GM19372 (cell line): ENCODE data around the gene KCTD5.
"Not testable (repeated sequence)": the region's sequence is repeated elsewhere in the genome, so short reads cannot be mapped to it uniquely, and the experiment has no call there.

ENCODE experiments used
- ATAC-seq: cut with Tn5 transposase; IDR thresholded peaks from one replicate; pipeline ENCODE4 v1.9.1; 2021; ENCODE audit warnings: mild to moderate bottlenecking, low read depth, moderate library complexity; ENCODE audit not compliant: unreplicated experiment

The KCTD5 gene, protein sequence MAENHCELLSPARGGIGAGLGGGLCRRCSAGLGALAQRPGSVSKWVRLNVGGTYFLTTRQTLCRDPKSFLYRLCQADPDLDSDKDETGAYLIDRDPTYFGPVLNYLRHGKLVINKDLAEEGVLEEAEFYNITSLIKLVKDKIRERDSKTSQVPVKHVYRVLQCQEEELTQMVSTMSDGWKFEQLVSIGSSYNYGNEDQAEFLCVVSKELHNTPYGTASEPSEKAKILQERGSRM

DNA sequence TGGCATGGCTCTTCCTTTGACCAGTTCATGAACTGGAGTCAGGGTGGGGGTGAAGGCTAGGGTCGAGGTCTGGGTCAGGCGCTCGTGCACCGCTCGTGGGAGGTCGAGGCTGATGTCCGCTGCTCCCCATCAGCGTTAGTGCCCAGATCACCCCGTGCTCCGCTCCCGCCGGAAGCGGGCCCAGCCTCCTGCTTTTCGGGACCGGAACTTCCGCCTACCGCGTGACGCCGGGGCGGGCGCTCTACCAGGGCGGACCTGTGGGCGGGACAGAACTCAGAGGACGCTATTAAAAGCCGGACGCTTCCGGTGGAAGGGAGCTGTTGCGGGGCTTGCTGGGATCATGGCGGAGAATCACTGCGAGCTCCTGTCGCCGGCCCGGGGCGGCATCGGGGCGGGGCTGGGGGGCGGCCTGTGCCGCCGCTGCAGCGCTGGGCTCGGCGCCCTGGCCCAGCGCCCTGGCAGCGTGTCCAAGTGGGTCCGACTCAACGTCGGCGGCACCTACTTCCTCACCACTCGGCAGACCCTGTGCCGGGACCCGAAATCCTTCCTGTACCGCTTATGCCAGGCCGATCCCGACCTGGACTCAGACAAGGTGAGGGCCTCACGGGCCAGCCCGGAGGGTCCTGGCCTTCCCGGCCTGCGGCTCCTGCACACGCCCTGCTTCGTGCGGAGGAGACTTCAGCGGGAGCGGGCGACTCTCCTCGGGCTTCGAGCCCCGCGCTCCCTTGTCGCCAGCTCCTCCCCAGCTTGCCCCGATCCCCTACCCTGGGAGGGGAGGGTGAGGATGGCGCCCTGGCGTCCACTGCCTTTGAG is at the start of gene KCTD5:
Gene KCTD5, plus strand, starts transcription at position 315 of the 813 bp plus-strand sequence. Its CDS starts 26 bp downstream, at position 341.
- ATAC-seq: peak; percentile 65

GRCh38 chr16:2639071-2639721 is 43.1 kb upstream of the KCTD5 start:
- ATAC-seq: not testable (repeated sequence)

GRCh38 chr16:2639722-2640072 is 42.6 kb upstream of the KCTD5 start:
- not testable (repeated sequence) for ATAC-seq

DNA sequence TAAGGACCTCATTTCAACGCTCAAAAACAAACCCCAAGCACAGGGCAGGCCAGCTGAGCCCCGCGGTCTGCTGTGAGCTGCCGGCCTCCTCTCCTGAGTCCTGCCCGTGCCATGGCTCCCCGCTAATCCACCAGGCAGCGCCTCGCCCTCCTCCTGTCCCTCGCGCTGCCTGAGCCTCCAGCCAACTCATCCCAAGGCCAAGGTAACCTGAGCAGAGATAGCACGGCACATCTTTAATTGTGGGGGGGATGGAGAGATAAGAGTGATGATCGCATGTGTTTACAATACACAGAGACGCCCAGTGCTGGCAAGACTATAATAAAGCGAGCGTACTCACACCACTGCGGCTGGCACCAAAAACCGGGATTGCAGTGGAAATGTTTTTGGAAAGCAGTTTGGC is 39.8 kb upstream of the KCTD5 start:
- ATAC-seq: not testable (repeated sequence)

DNA sequence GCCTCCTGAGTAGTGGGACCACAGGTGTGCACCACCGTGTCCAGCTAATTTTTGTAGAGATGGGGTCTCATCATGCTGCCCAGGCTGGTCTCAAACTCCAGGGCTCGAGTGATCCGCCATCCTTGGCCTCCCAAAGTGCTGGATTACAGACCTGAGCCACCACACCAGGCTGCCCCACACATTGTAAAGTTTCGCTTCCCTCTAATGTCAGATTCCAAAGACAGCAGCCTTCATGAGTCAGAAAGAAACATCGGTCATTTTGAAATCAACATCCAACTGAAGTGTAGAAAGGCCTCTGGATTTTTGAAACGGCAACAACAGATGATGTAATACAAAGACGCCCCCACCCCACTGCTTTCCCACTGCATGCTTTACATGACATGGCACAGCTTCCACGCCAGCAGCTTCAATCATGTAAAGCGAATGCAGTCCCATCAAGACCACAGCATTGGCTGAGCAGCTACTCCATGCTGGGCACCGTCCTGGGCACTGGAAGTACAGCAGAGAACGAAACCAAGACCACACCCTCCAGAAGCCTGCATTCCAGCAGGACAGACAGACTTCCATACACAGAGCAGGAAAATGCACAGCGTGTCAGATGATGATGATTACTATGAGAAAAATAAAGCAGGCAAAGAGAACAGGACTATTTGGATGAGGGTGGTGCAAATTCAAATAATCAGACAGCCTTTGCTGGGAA is 37.4 kb upstream of the KCTD5 start:
- not testable (repeated sequence) for ATAC-seq

GRCh38 chr16:2651268-2651871 is 31.0 kb upstream of the KCTD5 start:
- ATAC-seq: not testable (repeated sequence)

DNA sequence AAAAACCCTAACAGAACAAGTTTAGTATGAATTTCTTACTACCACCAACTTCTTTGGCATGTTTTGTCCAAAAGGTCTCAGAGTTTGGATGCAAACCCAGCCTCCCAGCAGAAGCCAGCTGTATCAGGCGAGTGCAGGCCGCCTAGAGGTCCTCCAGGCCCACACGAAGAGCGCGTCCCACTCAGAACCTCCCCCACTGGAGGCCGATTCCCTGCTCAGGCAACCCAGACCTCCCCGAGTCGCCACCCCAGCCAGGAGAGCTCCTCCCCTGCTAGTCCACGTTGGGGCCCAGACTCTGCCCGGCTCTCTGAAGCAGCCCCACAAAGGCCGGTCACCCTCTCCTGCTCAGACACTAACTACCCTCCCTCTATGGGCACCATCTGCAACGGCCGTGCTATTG is 28.4 kb upstream of the KCTD5 start:
- ATAC-seq: not testable (repeated sequence)

- ATAC-seq: not testable (repeated sequence)
Measured at GRCh38 chr16:2654949-2655348, 27.4 kb upstream of the KCTD5 start.

DNA sequence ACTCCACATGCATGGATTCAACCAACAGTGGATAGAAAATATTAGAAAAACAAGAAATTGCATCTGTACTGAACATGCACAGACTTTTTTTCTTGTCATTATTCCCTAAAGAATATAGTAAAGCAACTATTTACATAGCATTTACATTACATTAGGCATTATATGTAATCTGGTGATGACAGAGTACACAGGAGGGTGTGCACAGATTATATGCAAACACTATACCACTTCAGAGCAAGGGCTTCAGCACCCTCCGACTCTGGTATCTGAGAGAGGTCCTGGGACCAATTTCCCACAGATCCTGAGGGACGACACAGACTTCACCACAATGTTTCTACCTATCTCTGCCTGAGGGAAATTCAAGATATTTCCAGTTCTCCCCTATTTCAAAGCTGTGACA is 25.3 kb upstream of the KCTD5 start:
- ATAC-seq: no peak

GRCh38 chr16:2657803-2658202 is 24.5 kb upstream of the KCTD5 start:
- ATAC-seq: not testable (repeated sequence)

DNA sequence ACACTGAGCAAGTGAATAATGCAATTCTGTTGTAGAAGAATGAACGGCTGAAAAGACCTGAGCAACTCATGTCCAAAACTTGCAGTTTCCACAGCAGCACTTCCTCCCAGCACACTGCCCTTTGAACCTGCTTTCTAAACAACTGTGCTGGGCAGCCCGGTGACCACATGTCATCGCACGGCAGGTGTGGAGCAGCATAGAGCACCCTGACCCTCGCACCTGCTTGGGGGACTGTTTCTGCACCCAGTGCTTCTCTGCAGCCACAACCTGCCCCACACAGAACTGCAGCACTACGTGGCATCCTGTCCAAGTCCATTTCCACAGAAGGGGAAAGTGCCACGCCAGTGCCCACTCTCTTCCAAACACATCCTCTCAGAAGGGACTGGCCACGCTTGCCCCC is 22.8 kb upstream of the KCTD5 start:
- not testable (repeated sequence) for ATAC-seq

DNA sequence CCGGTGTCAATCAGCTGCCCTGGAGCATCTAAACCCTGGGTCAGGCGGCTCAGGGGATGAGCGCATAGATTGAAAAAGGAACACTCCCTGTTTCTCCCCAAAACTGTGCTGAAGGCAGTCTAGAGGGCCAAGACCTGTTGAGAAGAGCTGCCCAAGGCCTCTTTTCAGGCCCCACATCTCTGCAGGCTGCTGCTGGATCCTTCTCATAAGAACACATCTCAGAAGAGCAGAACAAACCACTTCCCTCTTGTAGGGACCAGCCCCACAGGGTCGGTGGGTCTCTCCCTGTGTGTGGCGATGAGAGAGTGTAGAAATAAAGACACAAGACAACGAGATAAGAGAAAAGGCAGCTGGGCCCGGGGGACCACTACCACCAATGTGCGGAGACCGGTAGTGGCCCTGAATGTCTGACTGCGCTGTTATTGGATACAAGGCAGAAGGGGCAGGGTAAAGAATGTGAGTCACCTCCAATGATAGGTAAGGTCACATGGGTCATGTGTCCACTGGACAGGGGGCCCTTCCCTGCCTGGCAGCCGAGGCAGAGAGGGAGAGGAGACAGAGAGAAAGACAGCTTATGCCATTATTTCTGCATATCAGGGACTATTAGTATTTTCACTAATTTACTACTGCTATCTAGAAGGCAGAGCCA is 22.2 kb upstream of the KCTD5 start:
- ATAC-seq: not testable (repeated sequence)

DNA sequence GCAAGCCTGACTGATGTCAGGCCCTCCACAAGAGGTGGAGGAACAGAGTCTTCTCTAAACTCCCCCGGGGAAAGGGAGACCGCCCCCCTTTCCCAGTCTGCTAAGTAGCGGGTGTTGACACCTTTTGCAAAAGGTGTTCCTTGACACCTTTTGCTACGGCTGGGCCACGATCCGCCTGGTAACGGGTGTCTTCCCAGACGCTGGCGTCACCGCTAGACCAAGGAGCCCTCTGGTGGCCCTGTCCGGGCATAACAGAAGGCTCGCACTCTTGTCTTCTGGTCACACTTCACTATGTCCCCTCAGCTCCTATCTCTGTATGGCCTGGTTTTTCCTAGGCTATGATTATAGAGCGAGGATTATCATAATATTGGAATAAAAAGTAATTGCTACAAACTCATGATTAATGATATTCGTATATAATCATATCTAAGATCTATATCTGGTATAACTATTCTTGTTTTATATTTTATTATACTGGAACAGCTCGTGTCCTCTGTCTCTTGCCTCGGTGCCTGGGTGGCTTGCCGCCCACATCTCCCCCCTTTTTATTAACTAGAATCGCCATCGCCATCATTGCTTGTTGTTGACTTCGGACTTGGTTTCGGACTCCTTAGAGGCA is 21.5 kb upstream of the KCTD5 start:
- not testable (repeated sequence) for ATAC-seq

DNA sequence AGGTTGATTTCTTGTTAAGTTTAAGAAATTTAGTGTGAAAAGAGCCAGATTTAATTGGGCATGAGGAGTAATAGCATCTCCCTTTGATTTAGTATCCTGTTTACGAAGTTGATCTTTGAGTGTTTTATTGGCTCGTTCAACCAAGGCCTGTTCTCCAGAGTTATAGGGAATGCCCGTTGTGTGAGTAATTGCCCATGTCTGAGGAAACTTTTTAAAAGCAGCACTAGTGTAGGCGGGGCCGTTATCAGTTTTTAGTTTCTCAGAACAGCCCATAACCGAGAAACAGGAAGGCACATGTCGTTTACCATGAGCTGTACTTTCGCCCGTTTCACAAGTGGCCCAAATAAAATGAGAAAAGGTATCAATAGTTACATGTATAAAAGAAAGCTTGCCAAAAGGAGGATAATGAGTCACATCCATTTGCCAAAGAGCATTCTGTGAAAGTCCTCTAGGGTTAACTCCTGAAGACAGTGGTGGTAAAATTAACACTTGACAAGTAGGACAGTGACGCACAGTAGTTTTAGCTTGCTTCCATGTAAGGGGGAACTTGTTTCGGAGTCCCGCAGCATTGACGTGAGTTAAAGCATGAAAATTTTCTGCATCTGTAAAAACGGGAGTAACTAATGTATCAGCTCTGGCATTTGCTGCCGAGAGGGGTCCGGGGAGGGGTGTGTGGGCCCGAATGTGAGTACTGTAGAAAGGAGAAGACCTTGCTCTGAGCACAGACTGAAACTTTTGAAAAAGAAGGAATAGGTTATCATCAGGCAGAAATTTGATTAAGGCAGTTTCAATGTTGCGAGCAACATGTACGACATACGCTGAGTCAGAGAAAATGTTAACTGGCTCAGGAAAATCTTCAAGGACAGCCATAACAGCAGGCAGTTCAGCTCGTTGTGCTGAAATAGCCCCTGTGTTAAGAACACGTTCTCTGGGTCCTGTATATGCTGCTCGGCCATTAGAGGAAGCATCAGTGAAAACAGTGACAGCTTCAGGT is 18.5 kb upstream of the KCTD5 start:
- ATAC-seq: no peak

- no peak for ATAC-seq
Measured at GRCh38 chr16:2664574-2664982, 17.7 kb upstream of the KCTD5 start.

GRCh38 chr16:2666671-2667070 is 15.7 kb upstream of the KCTD5 start:
- not testable (repeated sequence) for ATAC-seq

DNA sequence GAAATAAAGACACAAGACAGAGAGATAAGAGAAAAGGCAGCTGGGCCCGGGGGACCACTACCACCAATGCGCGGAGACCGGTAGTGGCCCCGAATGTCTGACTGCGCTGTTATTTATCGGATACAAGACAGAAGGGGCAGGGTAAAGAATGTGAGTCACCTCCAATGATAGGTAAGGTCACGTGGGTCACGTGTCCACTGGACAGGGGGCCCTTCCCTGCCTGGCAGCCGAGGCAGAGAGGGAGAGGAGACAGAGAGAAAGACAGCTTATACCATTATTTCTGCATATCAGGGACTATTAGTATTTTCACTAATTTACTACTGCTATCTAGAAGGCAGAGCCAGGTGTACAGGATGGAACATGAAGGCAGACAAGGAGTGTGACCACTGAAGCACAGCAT is 12.7 kb upstream of the KCTD5 start:
- not testable (repeated sequence) for ATAC-seq

GRCh38 chr16:2670017-2670416 is 12.3 kb upstream of the KCTD5 start:
- ATAC-seq: not testable (repeated sequence)
